ENCODE data around the gene KLHL33.

Gene KLHL33

DNA sequence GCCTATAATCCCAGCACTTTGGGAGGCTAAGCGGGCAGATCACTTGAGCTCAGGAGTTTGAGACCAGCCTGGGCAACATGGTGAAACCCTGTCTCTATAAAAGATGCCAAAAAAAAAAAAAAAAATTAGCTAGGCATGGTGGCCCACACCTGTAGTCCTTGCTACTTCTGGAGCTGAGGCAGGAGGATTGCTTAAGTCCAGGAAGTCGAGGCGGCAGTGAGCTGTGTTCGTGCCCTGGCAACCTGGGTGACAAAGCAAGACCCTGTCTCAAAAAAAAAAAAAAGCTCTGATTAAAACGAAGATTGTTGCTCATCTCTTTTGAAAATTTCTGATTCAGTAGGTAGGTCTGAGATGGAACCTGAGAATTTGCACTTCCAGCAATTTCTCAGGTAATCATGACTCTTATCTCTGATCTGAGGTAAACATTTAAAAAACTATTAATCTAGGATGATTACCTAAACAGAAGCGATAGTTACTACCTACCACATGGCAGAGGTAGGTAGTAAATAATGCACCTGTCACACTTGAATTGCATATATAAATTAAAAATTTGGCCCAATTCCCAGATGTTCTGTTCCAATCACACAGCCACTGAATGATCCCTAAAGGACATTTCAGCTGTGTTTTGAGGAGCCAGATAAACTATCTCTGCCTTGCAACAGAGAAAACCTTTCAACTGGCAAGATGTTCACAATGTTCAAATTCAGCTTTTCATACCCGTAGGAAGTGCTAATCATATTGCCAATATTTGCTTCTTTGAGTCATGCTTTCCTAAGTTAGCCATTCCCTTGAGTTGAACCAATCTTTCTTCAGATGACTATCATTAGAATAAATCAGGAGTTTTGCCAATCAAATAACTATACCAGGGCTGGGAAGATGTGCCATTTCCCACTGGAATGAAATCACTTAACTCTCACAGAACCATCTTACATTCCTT is 18.4 kb downstream of the KLHL33 start:
- no peak for DNase-seq (ENCODE audit: low read depth, low spot score)

DNA sequence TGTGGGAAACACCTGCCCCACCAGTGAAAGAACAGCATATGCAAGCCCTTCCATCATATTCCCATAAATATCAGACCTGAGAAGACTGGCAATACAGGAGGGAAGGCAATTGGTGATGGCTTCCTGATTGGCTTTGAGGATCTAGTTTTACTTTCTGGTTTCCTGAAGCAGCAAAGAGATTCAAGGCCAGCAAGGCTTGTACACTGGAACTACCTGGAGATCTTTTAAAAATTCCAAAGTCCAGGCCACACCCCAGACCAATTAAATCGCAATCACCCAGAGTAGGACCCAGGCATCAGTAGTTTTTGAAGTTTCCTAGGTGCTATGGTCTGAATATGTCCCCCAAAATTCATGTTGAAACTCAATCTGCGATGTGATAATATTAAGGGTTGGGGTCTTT is 19.7 kb downstream of the KLHL33 start:
- DNase-seq (ENCODE audit: low read depth, low spot score): no peak

DNA sequence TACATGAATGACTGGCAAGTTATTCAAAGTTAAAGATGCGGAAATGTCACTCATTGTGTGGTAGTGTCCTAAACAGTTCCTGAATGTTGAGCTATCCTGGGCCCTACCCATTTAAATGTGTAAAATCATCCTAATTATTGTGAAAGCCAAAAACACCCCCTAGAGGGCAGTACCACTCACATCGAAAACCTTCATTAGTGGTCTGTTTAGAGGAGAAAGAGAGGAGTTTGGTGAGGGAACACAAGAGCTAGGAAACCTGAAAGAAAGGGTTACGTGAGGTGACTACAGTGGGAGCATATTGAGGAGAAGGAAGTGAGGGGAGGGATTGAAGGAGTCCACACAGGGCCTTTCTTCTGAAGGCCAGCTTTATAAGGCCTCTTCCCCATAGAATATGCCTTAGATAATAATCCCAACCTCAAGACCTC is 20.2 kb downstream of the KLHL33 start:
- no peak for DNase-seq (ENCODE audit: low read depth, low spot score)

DNA sequence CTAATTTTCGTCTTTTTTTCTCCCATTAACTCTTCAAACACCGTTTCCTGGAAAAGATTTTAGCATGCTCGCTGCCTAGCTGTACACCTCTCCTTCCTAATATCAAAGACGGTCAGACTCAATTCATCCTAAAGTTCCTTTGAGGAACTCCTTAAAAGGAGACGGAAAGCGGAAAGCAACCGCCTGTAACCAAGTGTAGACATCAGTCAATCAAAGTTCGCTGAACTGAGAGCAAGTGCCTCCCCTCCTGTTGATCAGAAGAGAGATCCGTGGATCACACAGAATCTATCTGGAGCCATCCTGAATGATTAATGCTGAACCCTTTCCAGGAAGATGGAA is 22.3 kb downstream of the KLHL33 start:
- DNase-seq (ENCODE audit: low read depth, low spot score): no peak

DNA sequence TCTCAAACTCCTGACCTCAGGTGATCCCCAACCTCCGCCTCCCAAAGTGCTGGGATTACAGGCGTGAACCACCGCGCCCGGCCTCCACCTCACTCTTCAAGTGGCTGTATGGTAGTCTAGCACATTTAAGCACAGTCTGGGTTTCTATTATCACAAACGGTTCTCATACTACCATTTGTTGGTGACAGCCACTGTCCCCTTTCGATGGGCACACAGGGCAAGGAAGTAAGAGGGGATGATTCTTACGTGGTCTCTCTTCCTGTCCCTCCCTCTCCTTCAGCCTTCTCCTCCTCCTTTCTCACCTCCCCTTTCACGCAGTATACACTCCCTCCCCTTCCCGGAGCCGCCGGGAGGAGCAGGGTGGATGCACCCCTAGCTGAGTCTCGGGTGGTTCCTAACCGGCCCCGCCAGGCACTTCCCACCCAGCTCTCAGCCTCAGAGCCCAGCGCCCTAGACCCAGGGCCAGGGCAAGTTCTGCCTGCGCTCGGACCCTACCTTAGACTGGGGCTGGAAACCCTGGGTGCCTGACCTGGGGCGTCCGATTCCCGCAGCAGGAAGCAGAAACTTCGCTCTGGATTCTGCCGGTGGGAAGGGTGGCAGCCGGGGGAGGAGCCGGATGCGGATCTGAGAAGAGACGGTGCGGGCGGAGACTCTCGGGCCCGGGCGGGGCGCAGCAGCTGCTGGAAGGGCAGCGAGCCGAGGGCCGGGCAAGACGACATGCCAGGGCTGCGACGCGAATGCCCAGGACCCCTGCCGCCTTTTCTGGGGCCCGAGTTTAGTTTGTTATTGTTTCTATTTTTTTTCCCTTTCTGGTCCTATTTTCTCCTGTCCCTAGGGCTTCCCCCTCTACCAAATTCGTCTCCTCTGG is 22.9 kb downstream of the KLHL33 start, which contains the start of gene TEP1:
Gene TEP1, minus strand, starts transcription at position 626 of the 868 bp plus-strand sequence. CDS start 5,062 bp downstream, outside the sequence.
- DNase-seq (ENCODE audit: low read depth, low spot score): peak; percentile 50

DNA sequence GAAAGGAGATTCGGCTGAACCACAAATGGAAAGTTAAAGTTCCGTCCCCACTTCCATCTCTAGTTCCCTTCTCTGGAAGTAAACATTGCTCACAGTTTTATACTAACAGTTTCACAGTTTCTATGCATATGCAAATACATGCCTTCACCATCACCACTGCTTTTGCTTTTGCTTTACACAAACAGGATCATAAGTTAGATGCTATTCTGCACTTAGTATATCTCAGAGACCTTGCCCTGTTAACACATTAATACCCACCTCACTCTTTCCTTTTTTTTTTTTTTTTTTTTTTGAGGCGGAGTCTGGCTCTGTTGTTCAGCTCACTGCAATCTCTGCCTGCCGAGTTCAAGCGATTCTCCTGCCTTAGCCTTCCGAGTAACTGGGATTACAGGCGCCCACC is 23.6 kb downstream of the KLHL33 start:
- DNase-seq (ENCODE audit: low read depth, low spot score): no peak

DNA sequence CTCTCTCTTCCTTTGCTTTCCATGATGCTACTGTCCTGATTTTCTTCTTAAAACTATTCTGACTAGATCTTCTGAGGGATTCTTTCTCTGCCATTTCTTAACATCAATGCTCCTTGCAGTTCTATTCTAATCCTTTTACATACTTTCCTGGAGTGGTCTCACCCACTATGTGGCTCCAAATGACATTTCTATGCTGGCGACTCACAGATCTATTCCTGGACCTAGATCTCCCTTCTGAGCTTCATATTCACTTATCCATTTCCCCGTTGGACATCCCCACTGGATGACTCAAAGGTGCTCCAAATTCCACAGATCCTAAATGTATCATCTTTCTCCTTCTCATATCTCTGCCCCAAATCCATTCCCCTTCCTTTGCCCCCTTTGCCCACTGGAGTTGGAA is 26.7 kb downstream of the KLHL33 start:
- DNase-seq (ENCODE audit: low read depth, low spot score): no peak

DNA sequence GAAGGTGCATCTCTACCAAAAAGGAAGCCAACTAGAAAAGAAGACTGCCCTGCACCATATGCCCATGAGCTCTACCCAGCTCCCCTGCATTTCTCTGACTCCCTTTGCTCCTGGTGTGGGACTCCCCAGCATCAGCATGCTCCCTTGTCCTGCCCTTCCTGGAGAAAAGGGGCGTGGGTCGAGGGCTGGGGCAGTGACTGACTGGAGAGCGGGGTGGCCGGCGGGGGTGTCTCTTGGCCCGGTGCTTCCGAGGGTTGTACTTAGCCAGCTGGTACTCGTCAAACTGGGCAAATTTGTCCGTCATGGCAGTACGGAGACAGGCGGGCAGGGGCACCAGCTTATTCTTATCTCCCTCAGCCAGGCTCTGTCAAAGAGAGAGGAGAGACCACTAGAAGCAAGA is 32.4 kb downstream of the KLHL33 start:
- DNase-seq (ENCODE audit: low read depth, low spot score): no peak

DNA sequence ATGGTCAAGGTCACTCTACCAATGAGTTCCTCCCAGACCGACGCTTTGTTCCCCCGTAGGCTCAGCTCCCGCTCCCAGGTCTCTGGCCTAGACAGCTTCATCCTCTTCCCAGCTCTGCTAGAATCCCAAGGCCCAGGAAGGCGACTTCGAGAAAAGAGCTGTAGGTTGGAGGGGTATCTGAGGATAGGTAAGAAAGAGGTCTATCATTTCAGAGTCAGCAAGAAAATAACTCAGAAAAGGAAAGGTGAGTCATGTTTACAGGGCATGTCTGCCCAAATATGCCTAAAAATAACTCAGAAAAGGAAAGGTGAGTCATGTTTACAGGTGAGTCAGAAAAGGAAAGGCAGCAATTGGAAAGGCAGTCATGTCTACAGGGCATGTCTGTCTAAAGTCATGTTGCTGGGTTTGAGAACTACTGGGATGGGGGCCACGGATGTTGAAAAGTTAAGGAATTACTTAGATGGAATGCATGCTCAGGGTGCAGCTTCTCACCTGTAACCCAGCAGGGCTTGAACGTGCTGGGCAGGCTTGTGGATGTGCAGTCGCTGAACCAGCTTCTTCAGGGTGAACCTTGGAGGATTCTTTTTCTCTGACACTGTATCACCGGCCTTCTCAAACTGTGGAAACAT is 34.9 kb downstream of the KLHL33 start:
- DNase-seq (ENCODE audit: low read depth, low spot score): no peak

DNA sequence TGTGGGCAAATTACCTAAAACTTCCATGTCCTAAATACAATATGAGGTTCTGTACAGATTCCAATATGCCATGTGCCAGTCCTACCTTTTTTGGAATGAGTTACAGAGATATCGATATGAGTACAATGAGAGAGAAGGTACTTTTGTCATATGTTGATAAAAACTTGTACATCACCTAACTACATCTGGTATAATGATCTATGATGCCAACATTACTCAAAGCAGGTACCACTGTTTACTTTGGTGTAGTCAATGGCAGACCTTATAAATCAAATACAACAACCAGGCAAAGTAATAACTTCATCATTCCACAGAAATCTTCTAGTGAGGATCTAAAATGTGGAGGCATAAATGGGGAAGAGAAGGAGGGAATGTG is 35.4 kb downstream of the KLHL33 start:
- DNase-seq (ENCODE audit: low read depth, low spot score): no peak

DNA sequence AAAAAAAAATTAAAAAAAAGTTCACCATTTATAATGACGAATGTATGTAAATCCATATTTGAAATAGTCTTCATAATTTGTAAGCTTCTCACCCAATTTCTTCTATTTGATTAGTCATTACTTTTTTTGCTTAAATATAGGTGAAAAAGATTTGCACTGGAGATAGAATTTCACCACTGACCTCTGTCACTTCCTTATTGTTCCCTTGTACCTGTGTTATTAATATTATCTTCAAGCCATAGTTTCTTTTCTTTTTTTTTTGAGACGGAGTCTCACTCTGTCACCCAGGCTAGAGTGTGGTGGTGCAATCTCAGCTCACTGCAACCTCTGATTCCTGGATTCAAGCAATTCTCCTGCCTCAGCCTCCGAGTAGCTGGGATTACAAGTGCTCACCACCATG is 38.5 kb downstream of the KLHL33 start:
- DNase-seq (ENCODE audit: low read depth, low spot score): no peak

DNA sequence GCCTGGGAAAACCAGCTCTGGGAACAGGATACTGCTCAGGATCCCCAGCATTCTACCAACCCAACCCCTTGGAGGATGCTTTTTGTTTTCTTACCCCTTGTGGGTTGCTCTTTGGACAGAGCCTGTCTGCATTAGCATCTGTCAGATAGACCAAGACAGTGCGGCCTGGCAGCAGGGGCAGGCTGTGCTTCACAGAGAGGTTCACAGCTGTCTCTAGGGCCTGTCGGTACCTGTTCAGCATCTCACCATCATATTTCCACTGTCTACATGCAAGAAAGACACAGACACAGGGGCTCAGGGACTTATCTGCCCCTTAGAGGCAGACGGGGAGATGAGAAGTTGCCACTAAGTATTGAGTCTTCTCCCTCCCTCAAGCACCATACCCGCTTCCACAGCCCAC is 44.5 kb downstream of the KLHL33 start:
- DNase-seq (ENCODE audit: low read depth, low spot score): no peak

DNA sequence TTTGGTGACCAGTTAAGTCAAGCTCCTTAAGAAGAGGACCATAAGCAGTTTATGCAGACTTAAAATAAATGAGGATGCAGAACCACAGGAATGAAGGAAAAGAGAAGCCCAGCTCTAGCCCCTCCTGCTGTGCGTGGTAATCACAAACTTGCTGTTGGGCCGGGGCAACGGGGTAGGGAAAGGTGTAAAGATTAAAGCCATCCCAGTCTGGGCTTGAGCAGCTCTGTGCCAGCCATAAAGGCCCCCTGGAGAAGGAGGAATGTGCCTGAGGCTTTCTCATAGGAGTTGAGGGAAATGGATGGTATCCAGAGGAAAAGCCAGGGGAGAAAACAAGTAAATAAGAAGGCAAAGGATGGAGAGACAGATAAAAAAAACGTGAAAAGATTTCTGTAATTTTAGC is 47.8 kb downstream of the KLHL33 start:
- DNase-seq (ENCODE audit: low read depth, low spot score): no peak

DNA sequence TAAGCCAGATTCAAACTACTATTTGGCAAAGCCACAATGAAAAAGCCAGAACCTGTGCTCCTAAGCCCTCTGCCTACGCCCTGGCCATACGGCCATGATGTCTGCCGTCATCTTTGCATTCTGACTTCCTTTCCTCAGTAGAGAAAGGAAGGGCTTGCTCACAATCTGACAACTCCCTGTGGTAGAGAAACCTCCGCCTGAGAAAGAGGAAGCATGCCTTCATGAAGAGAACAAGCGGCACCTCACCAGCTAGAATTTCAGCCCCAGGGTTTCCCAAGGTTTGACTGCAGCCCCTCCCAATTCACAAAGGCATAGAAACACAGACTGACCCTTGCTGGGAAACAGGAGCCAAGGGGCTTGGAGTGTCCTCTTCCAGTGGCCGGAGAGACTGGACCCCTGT is 48.4 kb downstream of the KLHL33 start:
- no peak for DNase-seq (ENCODE audit: low read depth, low spot score)

DNA sequence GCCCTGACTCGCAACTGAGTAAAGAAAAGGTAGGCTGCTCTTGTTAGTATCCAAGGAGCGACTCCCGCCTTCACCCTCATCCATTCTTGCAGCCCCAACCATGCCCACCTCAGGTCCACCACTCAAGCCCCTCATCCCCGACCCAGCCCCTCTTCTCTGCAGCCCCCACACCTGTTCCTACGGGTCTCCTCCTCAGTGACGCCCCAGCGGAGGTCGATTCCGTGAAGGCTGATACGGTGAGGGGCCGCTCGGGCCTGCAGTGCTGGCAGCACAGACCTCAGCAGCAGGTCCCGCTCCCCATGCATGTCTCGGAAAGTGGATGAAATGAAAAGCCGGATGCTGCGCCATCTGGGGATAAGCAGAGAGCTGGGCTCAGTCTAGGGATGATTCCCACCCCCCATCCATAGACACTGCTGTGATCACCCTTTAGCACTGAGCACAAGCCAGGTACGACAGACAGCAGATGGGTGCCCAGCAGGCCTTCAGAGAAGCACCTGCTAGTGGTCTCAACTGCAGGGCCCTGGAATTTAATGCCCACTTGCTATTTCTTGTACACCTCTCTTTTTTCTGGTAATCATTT is 49.6 kb downstream of the KLHL33 start:
- no peak for DNase-seq (ENCODE audit: low read depth, low spot score)

DNA sequence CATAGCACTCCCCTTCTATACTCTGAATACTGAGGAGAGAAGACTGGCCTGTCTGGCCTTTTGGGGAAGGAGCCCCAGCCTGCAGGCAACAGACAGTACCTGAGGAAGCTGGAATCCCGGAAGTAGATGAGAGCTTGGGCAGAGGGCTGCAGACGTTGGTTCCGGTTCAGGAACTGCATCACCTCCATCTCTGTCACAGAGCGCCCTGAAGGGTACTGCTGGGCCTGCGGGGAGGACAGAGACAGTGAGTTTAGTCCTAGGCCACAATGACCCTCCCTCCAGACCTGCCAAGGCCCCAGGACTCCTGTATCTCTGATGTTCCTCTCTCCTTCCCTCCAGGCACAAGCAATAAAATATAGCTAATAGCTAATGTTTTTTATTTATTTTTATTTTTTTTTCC is 51.1 kb downstream of the KLHL33 start:
- DNase-seq (ENCODE audit: low read depth, low spot score): no peak

DNA sequence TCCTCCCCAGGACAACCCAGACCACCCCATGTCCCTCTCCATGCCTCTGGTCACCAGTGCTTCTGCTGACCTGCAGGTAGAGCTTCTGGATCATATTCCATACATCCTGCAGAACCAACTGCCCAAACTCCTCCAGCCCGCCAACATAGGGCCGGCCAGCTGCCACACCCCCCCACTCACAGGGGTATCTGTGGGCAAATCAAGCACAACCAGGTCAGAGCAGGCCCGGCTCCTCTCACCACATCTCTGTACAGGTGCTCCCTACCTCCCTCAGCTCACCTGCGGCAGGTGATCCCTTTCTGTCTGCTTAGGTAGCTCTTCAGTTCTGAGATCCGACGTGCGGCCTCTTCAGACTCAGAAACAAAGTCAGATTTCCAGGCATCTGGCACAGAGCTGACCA is 51.6 kb downstream of the KLHL33 start:
- DNase-seq (ENCODE audit: low read depth, low spot score): no peak

DNA sequence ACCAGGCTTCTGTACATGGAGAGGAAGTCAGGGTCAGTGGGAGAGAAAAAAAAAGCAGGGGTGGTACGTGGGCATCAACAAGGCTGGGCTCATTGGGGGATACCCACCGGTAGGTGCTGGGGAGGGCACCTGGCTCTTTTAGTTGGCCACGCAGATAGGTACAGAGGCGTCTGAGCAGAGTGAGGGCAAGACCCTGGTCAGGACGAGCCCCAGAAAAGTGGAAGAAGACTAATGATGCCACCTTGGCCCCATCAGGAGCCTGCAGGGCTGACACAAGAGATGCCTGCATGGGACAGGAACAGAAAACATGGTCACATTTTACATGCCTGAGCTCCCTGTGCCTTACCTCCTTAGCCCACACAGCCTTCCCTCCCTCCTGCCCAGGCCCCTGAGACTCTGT is 52.3 kb downstream of the KLHL33 start:
- DNase-seq (ENCODE audit: low read depth, low spot score): no peak

DNA sequence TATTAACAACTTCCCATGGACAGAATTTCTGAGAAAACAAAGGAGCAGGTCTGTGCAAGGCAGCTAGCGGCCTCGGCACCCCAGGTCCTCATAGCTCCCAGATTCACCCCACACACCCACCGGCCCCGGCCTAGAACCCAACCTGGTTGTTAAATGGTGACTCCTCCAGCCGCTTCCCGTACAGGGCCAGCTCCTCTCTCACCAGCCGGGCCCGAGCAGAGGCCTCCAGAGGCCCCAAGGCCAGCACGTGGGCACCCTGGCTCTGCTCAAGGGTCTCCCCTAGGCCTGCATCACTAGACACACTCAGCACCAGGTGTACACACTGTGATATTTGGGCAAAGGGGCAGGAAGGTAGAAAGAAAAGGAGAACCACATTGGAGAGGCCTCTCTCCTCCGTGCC is 52.9 kb downstream of the KLHL33 start:
- no peak for DNase-seq (ENCODE audit: low read depth, low spot score)

DNA sequence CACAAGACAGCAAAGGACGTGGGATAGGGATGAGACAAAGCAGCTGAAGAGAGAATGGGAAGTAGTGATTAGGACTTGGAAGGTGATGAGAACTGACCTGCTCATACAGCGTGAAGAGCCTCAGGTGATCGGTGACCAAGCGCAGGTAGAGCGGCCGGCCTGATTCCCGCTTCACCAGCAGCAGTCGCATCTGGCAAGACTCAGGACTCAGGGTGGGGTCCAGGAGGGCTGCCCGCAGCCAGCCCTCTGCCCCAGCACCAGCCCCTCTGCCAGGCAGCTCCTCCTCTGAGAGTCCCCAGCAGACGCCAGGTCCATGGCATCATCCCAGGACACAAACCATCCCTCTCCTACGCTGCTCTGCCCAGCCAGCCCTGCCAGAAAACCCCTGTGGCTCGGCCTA is 53.4 kb downstream of the KLHL33 start:
- DNase-seq (ENCODE audit: low read depth, low spot score): no peak

DNA sequence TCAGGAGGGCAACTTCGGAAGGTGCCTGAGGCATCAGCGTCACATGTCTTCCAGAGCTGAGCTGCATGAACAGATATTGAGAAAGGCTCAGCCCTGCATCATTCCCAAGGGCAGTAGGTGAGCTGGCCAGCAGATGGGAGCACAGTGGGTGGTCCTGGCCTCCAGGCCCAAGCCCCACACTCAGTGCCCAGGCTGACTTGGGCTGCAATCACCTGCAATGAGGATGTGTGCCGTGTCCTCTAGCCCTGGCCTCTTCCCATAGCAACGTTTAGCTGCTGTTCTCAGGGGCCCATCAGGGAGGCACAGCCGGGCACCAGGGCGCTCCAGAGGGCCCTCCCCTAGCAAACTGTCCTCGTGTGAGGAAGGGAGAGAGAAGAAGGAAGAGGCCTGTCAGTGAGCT is 54.6 kb downstream of the KLHL33 start:
- no peak for DNase-seq (ENCODE audit: low read depth, low spot score)

DNA sequence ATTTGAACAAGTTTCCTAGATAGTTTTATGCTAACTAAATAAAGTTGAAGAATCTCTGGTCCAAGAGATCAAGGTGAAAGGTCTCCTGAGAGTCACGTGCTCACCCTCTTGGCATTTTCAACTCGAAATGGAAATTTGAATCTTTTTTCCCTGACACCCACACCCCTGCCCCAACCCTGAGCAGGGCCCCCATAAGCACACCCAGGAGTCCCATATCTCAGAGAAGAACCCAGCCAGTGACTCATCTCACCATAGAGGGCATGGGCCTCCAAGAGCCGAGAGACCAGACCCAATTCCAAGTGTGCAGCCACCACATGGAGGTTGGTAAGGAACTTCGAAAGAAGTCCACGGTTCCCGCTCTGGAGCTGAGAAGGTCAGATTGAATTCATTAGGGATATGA is 55.3 kb downstream of the KLHL33 start:
- no peak for DNase-seq (ENCODE audit: low read depth, low spot score)

Data from brain pericyte (primary cell).